Panc1 (cell line): ENCODE data around the gene EEF1A2. TPM values are rescaled to one million over a fixed set of nuclear protein-coding genes. Genes with fewer than 3 reads are reported as not detected.

Experiments used
- ATAC-seq: fragments of 200-7000 bp; cut with Tn5 transposase; 2 replicates; pipeline ENCODE4 v1.9.1; 2020; ENCODE audit warnings: mild to moderate bottlenecking, moderate library complexity
- BruUV-seq: library from RNA; stranded (reverse); fragments of 400-500 nt; replicated peaks from 2 replicates; lab custom pipeline; 2021; lab: Mats Ljungman, UMichigan
- CTCF ChIA-PET: fragments of 300-600 bp; sonication (Branson Sonifier 250); formaldehyde crosslinking; loops from one replicate; lab custom pipeline; 2022; ENCODE audit warnings: antibody characterized with exemption; lab: Charles Lee
- POLR2A ChIA-PET: fragments of 300-600 bp; sonication (Branson Sonifier 250); formaldehyde crosslinking; loops from one replicate; lab custom pipeline; 2022; ENCODE audit warnings: antibody characterized with exemption; lab: Charles Lee
- DNase-seq: peaks from one replicate; pipeline ENCODE4 v3.0.0-alpha.2; 2010; ENCODE audit warnings: low read depth, low spot score
- H3K27ac ChIP-seq: 2 replicates; pipeline ENCODE4 v1.5.1; 2011; ENCODE audit warnings: mild to moderate bottlenecking, low read length, inconsistent platforms
- H3K27me3 ChIP-seq: fragments of 200-500 bp; sonication (Bioruptor generic); 2 replicates; pipeline ENCODE4 v1.6.0; 2014; ENCODE audit warnings: low read length, inconsistent platforms; ENCODE audit not compliant: control insufficient read depth, insufficient read depth
- H3K36me3 ChIP-seq: fragments of 200-500 bp; sonication (Bioruptor generic); 2 replicates; pipeline ENCODE4 v1.5.1; 2014; ENCODE audit warnings: inconsistent platforms, mild to moderate bottlenecking, low read length, moderate library complexity; ENCODE audit not compliant: control insufficient read depth, insufficient read depth
- H3K4me1 ChIP-seq: 2 replicates; pipeline ENCODE4 v1.5.1; 2011; ENCODE audit warnings: inconsistent platforms, mild to moderate bottlenecking, low read length, moderate library complexity; ENCODE audit not compliant: control insufficient read depth, insufficient read depth
- H3K4me3 ChIP-seq, 2 experiments: 2 replicates each; pipeline ENCODE4 v1.5.1; 2011 to 2012; ENCODE audit warnings: low read depth in 2 of 2, low read length in 2 of 2, mild to moderate bottlenecking in 2 of 2, inconsistent platforms in 1 of 2, moderate library complexity in 1 of 2
- H3K9me3 ChIP-seq: fragments of 200-500 bp; sonication (Bioruptor generic); 2 replicates; pipeline ENCODE4 v1.5.1; 2014; ENCODE audit warnings: low read depth, mild to moderate bottlenecking, inconsistent platforms, low read length, moderate library complexity; ENCODE audit not compliant: control insufficient read depth, insufficient read depth
- CTCF ChIP-seq: fragments of 450-650 bp; IDR thresholded peaks from 2 replicates; pipeline ENCODE4 v1.5.1; 2017; ENCODE audit warnings: mild to moderate bottlenecking
- POLR2AphosphoS5 ChIP-seq: IDR thresholded peaks from 2 replicates; pipeline ENCODE4 v1.6.1; 2012; ENCODE audit warnings: mild to moderate bottlenecking, low read depth, low read length, moderate library complexity
- REST ChIP-seq, 2 experiments: IDR thresholded peaks; 2 replicates each; pipeline ENCODE4 v1.6.1; 2011 to 2012; ENCODE audit warnings: low read depth in 2 of 2, control low read depth in 1 of 2, low read length in 1 of 2, mild to moderate bottlenecking in 1 of 2, moderate library complexity in 1 of 2; ENCODE audit not compliant: insufficient read depth in 1 of 2
- SIN3A ChIP-seq: IDR thresholded peaks from 2 replicates; pipeline ENCODE4 v1.6.1; 2012; ENCODE audit warnings: low read depth, mild to moderate bottlenecking, low read length, moderate library complexity, borderline replicate concordance; ENCODE audit not compliant: insufficient read depth
- TCF7L2 ChIP-seq: IDR thresholded peaks from 2 replicates; pipeline ENCODE4 v1.6.1; 2011; ENCODE audit warnings: mild to moderate bottlenecking, low read depth, low read length, inconsistent platforms
- in situ Hi-C: cut with HindIII; loops from 2 replicates; pipeline ENCODE4 v1.10.0; 2016; ENCODE audit warnings: low sequenced_read_pairs, low pct_unique_long_range_greater_than_20kb
- intact Hi-C: fragments of 100-400 bp; cut with micrococcal nuclease; formaldehyde crosslinking; loops from one replicate; pipeline ENCODE4 v1.10.0; 2022; ENCODE audit not compliant: unreplicated experiment
- total RNA-seq: library from RNA; stranded (reverse); gene quantifications from one replicate; pipeline ENCODE4 v1.2.1, GENCODE V29; 2021; ENCODE audit not compliant: unreplicated experiment

EEF1A2 gene
- total RNA-seq, 1 experiment from 2014 or later, result 178 TPM

- no peaks in the 10 kb centered on the region for H3K9me3 ChIP-seq
- no peaks in the 10 kb centered on the region; the same call in 1 of the 2 replicates for H3K36me3 ChIP-seq
- ChIA-PET CTCF (interaction anchor here (0.5 to 1.2 kb wide), 3 partner anchors 22 to 173 kb away, joined by 3 to 4 read pairs (median 3); no protein-coding TSS in a partner anchor), POLR2A (no interaction called here)
- no peaks in the 10 kb centered on the region for H3K27me3 ChIP-seq
- no TSS peak for BruUV-seq
- in situ Hi-C loops, result no loop called here
- H3K4me3 ChIP-seq, result peak overlapping the region; percentile 17 to 68; a peak in 3 of 4 replicates
- intact Hi-C loops, result no loop called here
- no peak for TF ChIP-seq TCF7L2
- no peak for TF ChIP-seq CTCF
- no peak for TF ChIP-seq SIN3A
- TF ChIP-seq REST (IDR thresholded peaks at IDR 0.05; ENCODE audit: insufficient read depth in 1 of 2, low read depth in 2 of 2, low read length in 1 of 2), result no peak
- TF ChIP-seq POLR2AphosphoS5, result no peak
- ATAC-seq (peak; percentile 56), DNase-seq (no peak)
- peak overlapping the region; percentile 66 for H3K27ac ChIP-seq
- peaks cover 16% of the 10 kb centered on the region for H3K4me1 ChIP-seq
These were observed 2.2 kb downstream of the EEF1A2 start for GRCh38 chr20:63496596-63497120.

GRCh38 chr20:63495741-63496595, 2.9 kb downstream of the EEF1A2 start:
- no peaks in the 10 kb centered on the region for H3K27me3 ChIP-seq
- intact Hi-C loops (no loop called here), in situ Hi-C loops (no loop called here)
- H3K9me3 ChIP-seq, result no peaks in the 10 kb centered on the region
- ATAC-seq (peak; percentile 66), DNase-seq (no peak)
- peak overlapping the region; percentile 17 to 68; a peak in 3 of 4 replicates for H3K4me3 ChIP-seq
- H3K36me3 ChIP-seq, result no peaks in the 10 kb centered on the region; the same call in 1 of the 2 replicates
- POLR2A ChIA-PET, result no interaction called here
- no TSS peak for BruUV-seq
- peak overlapping the region; percentile 66 for H3K27ac ChIP-seq
- TF ChIP-seq TCF7L2 (no peak), REST (IDR thresholded peaks at IDR 0.05; ENCODE audit: insufficient read depth in 1 of 2, low read depth in 2 of 2, low read length in 1 of 2) (no peak), POLR2AphosphoS5 (no peak), CTCF (peak; percentile 98), SIN3A (no peak)
- peaks cover 16% of the 10 kb centered on the region for H3K4me1 ChIP-seq
- CTCF ChIA-PET, result interaction anchor here (0.5 to 1.2 kb wide), 3 partner anchors 21 to 51 kb away, joined by 3 to 7 read pairs (median 4); no protein-coding TSS in a partner anchor
